Fibroblast of peridontal ligament (primary cell): Measurements from ENCODE around the gene SEC24C.
"Not testable (repeated sequence)": the region's sequence is repeated elsewhere in the genome, so short reads cannot be mapped to it uniquely, and the experiment has no call there.

Experiments used
- DNase-seq: peaks from one replicate; pipeline ENCODE4 v3.0.0-alpha.2; 2010; ENCODE audit errors: extremely low read depth

The SEC24C gene

DNA sequence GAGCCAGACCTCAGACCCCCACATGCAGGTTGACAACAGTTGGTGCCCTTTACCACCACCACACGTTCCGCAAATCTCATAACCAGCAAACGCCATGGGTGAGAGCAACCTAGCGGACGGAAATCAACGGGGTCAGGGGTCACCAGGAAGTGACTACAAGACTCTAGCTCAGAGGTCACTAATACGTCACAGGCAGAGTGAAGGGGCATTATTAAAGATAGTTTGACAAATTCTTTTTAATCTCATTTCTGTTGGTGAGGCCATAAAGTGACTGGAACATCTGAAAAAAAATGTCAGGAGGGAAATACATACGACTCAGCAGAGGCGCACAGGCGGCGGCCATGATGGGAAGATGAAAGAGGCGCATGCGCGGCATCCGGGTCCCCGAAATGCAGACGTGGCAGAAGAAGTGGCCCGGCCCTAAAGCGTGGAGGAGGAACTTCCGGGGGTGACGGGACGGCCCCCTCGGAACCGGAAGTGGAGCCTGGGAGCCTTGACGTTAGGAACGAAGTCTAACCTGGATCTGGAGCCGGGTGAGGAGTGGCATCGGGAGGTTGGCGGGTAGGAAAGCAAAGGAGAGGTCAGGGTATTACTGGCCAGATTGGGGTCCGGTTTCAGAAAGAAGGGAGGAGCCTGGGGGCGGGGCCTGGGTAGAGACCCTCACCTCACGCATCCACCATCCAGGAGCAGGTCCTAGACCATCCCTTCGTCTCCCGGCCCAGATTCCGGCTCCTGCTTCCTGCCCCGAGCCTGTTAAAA lies at the start of gene SEC24C:
Gene SEC24C, plus strand, starts transcription at position 468 of the 759 bp plus-strand sequence. CDS start 2,461 bp downstream, outside the sequence.
- peak; percentile 96 for DNase-seq

GRCh38 chr10:73695302-73695701 lies 48.9 kb upstream of the SEC24C start:
- DNase-seq = peak; percentile 4

GRCh38 chr10:73697675-73698159 lies 46.5 kb upstream of the SEC24C start, which contains the start of gene AGAP5:
AGAP5 (minus strand) TSS chr10:73698109; CDS start chr10:73697755, 354 bp downstream.
- DNase-seq = not testable (repeated sequence)

- DNase-seq = not testable (repeated sequence)
These were observed 45.4 kb upstream of the SEC24C start for GRCh38 chr10:73698819-73699218.

- DNase-seq = not testable (repeated sequence)
These were observed 40.2 kb upstream of the SEC24C start for GRCh38 chr10:73703924-73704323.

DNA sequence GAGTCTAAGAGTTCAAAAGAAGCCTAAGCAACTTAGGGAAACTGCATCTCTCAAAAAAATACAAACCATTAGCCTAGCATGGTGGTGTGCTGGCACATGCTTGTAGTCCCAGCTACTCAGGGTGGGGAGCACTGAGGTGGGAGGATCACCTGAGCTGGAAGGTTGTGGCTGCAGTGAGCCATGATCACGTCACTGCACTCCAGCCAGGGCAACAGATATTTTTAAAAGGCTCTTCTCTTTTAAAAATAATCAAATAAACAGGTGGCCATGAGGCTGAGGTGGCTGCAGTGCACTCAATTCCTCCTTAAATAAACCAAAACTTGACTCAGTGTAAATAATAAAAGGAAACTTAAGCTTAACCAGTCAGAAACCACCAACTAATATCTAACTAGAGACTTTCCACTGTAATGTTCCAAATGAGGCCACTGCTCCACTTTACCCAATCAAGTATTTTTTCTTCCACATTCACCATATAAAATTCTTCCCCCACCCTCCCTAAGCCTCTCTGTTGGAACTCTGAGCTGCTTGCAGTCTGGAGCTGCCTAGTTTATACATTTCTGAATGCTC lies 38.6 kb upstream of the SEC24C start:
- DNase-seq = not testable (repeated sequence)

- not testable (repeated sequence) for DNase-seq
These were observed 37.7 kb upstream of the SEC24C start for GRCh38 chr10:73706488-73706887.

GRCh38 chr10:73707628-73708027 lies 36.5 kb upstream of the SEC24C start:
- DNase-seq = not testable (repeated sequence)

GRCh38 chr10:73708122-73708521 lies 36.0 kb upstream of the SEC24C start:
- DNase-seq = not testable (repeated sequence)

DNA sequence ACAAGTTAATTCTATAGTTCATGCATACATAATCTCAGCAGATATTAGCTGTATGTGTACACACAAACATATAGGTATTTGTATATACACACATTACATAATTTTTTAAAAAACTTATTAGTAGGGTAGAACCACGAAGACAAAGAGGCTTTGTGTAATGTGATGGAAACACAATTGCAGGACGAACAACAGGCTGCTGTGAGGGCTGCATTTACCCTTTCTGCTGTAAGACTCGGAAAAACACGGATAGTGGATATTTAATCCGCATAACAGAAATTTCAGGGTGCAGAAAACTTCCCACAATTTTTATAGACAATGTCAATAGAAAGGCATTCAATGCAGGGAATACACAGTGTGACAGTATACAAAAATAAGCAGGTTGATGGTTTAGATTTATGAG lies 32.5 kb upstream of the SEC24C start:
- not testable (repeated sequence) for DNase-seq

DNA sequence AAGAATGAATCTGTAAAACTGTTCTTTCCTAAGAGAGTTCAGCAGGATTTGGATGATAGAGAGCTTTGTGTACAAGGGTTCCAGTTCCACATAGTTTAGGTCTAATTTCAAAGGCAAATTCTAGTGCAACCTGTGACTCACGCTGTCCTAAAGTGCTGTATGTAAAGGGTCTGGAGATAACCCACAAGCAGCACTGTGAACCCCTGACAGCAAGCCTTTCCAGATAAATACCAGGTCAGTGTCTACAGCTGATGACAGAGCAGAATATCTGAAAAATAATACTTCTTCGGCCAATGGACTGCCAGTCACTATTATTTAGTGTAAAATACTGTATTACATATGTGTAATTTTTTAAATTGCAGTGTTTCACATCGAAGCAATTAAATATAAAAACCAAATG lies 30.3 kb upstream of the SEC24C start:
- not testable (repeated sequence) for DNase-seq

DNA sequence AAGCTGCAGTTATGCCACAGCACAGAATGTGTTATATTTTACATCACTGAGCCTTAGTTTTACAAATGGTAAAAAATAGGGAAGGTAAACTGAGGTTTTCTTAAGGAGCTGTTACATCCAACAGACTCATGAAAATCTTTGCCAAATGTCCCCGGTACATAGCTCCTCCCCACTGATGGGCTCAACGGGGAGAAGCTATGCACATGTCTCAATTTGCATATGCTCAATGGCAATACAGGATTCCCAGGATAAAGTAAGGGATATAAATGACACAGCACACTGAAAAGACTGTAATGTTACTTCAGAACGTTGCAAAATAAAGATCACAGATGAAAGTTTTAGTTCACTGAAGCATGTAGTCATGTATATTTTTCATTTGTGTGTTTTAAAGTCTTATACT lies 29.7 kb upstream of the SEC24C start:
- not testable (repeated sequence) for DNase-seq

DNA sequence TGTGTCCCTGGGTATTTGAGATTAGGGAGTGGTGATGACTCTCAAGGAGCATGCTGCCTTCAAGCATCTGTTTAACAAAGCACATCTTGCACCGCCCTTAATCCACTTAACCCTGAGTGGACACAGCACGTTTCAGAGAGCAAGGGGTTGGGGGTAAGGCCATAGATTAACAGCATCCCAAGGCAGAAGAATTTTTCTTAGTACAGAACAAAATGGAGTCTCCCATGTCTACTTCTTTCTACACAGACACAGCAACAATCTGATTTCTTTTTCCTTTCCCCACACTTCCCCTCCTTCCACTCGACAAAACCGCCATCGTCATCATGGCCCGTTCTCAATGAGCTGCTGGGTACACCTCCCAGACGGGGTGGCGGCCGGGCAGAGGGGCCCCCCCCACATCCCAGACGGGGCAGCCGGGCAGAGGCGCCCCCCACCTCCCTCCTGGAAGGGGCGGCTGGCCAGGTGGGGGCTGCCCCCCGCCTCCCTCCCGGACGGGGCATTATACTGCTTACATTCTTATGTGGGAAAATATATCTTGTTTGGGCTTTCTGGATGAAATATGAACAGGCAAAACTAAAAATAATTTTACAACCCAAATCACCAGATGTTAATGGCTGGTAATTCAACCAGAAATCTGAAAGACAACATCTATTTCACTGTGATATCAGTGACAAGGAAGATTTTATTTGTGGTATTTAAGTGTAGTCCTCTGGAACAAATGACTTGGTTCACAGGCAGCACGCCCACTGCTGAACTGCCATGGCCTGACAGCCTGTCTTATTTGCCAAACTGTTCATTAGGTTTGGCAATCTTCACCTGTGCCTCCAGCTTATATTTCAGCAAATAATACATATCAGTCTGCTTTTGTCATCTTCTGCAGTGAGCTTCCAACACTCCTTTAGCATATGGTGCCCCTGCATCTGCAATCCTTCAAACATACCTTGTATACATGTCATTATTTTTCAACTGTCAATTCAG lies 28.7 kb upstream of the SEC24C start:
- DNase-seq = not testable (repeated sequence)

DNA sequence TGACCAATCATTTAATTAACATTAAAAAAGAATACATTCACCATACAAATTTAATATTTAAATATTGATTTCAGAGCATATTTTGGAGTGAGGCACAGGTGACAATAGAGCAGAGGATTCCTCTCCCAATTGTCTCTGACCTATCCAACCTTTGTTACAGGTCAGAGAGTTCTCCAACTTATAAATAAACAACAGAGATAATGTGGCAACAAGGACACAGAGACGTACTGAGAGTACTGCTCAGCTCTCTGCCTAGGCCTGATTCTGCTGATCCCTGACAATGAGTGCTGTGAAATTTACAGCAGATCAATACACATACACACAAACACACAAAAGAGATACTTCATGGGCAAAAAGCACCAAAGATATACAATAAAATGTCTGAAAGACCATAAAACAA lies 27.9 kb upstream of the SEC24C start:
- no peak for DNase-seq

DNA sequence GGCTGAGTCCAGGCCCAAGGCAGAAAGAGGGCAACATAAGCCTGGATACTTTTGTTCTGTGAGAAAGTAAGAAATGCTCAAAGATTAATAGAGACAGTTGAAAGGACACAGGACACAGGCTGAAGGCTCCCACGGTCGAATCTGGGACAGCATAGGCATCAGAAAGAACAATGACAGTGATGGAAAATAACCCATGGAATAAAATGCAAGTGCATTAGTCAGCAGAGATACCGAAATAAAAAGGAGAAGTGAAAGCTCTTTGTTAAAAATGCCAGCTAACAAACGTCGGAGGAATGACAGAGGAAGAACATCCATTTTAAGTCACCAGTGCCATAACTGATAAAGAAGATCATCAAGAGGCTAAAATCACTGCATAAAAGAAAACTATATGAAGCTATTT lies 26.6 kb upstream of the SEC24C start:
- DNase-seq = no peak

DNA sequence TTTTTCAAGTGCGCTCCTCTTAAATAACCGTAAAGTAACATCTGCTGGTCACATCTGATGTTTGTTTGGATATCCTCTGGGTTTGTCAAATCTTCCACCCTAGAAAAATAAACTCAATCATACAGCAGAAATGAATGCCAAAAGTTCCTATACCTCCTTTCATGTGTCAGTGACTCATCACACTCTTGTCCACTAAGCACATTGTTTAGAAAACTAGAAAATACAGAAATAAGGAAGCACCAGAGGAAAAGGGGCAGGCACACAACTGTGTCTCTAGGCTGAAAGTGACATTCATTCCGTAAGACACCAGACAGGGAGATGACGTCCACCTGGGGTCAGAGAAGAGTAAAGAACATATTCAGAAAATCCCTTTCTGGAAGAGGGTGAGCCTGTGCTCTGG lies 23.6 kb upstream of the SEC24C start:
- DNase-seq = peak; percentile 32

DNA sequence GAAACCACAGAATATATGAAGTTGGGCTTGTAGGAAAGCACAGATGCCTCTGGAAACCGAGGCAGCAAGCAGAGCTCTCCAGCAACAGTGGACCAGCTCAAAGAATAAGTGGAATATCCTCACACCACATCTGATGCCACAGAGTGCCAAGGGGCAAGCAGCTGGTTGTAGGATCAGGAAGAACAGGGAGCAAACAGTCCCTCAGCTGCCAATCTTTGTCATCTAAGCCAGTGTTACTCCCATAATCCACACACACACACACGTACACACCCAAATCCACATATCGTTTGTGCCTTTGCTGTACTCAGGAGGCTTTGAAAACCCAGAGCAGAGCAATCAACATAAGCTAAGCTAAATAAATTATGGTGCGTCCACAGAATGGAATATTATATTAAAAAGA lies 20.7 kb upstream of the SEC24C start:
- DNase-seq = no peak

- peak; percentile 50 for DNase-seq
These were observed 14.4 kb upstream of the SEC24C start for GRCh38 chr10:73729781-73730152.

GRCh38 chr10:73730153-73730906 lies 13.8 kb upstream of the SEC24C start:
- peak; percentile 88 for DNase-seq

GRCh38 chr10:73731588-73732375 lies 12.4 kb upstream of the SEC24C start:
- no peak for DNase-seq
